ENCODE results near the gene SMCHD1.

The SMCHD1 gene

GRCh38 chr18:2618009-2618408 lies 37.5 kb upstream of the SMCHD1 start:
- no peak overlapping the region for H3K4me3 ChIP-seq (ENCODE audit: low read depth, low read length)
- DNase-seq (ENCODE audit: low read depth): no peak
- TF ChIP-seq CTCF (IDR thresholded peaks at IDR 0.05; ENCODE audit: control insufficient read depth, extremely low read depth, insufficient read depth): no peak

GRCh38 chr18:2625217-2625616 lies 30.3 kb upstream of the SMCHD1 start:
- no peak for DNase-seq (ENCODE audit: low read depth)
- no peak for TF ChIP-seq CTCF (IDR thresholded peaks at IDR 0.05; ENCODE audit: control insufficient read depth, extremely low read depth, insufficient read depth)

GRCh38 chr18:2627821-2628276 lies 27.7 kb upstream of the SMCHD1 start:
- DNase-seq (ENCODE audit: low read depth): no peak
- no peak for TF ChIP-seq CTCF (IDR thresholded peaks at IDR 0.05; ENCODE audit: control insufficient read depth, extremely low read depth, insufficient read depth)

More at GRCh38 chr18:2625217-2625616, 30.3 kb upstream of the SMCHD1 start:
- H3K4me3 ChIP-seq (ENCODE audit: low read depth, low read length): no peak overlapping the region

GRCh38 chr18:2629003-2629402 lies 26.5 kb upstream of the SMCHD1 start:
- TF ChIP-seq CTCF (IDR thresholded peaks at IDR 0.05; ENCODE audit: control insufficient read depth, extremely low read depth, insufficient read depth): no peak
- DNase-seq (ENCODE audit: low read depth): no peak
- no peak overlapping the region for H3K4me3 ChIP-seq (ENCODE audit: low read depth, low read length)

More at GRCh38 chr18:2627821-2628276, 27.7 kb upstream of the SMCHD1 start:
- H3K4me3 ChIP-seq (ENCODE audit: low read depth, low read length): no peak overlapping the region

- no peak for TF ChIP-seq CTCF (IDR thresholded peaks at IDR 0.05; ENCODE audit: control insufficient read depth, extremely low read depth, insufficient read depth)
- no peak for DNase-seq (ENCODE audit: low read depth)
- no peak overlapping the region for H3K4me3 ChIP-seq (ENCODE audit: low read depth, low read length)
Measured at GRCh38 chr18:2635586-2635985, 19.9 kb upstream of the SMCHD1 start.

GRCh38 chr18:2636126-2636631 lies 19.3 kb upstream of the SMCHD1 start:
- no peak for TF ChIP-seq CTCF (IDR thresholded peaks at IDR 0.05; ENCODE audit: control insufficient read depth, extremely low read depth, insufficient read depth)
- H3K4me3 ChIP-seq (ENCODE audit: low read depth, low read length): no peak overlapping the region
- no peak for DNase-seq (ENCODE audit: low read depth)

GRCh38 chr18:2641638-2642037 lies 13.9 kb upstream of the SMCHD1 start:
- no peak overlapping the region for H3K4me3 ChIP-seq (ENCODE audit: low read depth, low read length)
- no peak for TF ChIP-seq CTCF (IDR thresholded peaks at IDR 0.05; ENCODE audit: control insufficient read depth, extremely low read depth, insufficient read depth)
- no peak for DNase-seq (ENCODE audit: low read depth)
